ES-I3 (cell line): ENCODE results near the gene SLIT3.

Source experiments
- H3K36me3 ChIP-seq: 2 replicates; pipeline ENCODE4 v1.6.1; 2013; ENCODE audit warnings: mild to moderate bottlenecking, low read length, control low read depth, moderate library complexity; ENCODE audit not compliant: insufficient read depth
- H3K4me1 ChIP-seq: 2 replicates; pipeline ENCODE4 v1.6.1; 2013; ENCODE audit warnings: mild to moderate bottlenecking, control low read depth, low read length; ENCODE audit not compliant: insufficient read depth
- H3K9ac ChIP-seq: 2 replicates; pipeline ENCODE4 v1.6.1; 2013; ENCODE audit warnings: low read depth, mild to moderate bottlenecking, low read length, moderate library complexity
- H3K9me3 ChIP-seq: 2 replicates; pipeline ENCODE4 v1.6.1; 2013; ENCODE audit warnings: mild to moderate bottlenecking, low read length, moderate library complexity; ENCODE audit not compliant: control insufficient read depth, insufficient read depth

Gene SLIT3

DNA sequence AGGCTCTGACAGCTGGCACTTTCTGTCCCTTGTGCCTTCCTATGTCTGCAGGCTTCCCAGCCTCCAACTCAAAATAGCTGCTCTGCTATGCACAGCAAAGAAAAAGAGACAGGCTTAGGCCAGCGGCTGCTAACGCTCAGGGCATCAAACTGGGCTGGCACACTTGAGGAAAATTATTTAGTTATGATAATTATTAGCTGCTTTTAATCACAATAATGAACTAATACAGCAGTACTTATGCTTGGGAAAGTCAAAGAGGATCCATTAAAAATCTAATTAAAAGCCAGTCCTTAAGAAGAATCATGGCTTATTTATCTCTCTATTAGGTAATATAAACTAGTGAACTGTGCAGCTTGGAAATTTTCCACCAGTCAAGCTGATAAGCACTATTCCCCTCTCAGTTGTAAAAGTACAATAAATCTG lies 233.2 kb downstream of the SLIT3 start:
- H3K9me3 ChIP-seq: no peaks in the 10 kb centered on the region
- H3K4me1 ChIP-seq: peaks cover 30% of the 10 kb centered on the region
- no peak overlapping the region for H3K9ac ChIP-seq
- no peaks in the 10 kb centered on the region for H3K36me3 ChIP-seq

DNA sequence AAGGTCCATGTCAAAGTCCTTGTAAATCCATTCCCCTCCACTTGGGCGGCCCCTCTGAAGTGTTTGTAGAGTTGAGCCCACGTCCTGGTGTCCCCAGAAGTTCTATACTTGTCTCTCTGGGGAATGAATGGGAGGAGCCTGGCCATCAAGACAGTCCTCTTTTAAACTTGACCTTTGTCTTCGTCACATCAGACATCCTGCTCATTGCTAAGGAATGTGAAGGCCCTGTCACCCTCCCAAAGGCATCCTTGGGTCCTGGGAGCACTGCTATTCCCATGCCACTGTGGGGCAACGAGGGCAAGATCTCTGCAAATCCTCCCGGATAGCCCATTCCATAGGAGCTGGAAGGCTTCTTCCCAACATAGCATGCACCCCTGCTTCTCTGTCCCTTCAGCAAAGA lies 235.5 kb downstream of the SLIT3 start:
- Histone ChIP-seq H3K9ac (no peak overlapping the region), H3K9me3 (no peaks in the 10 kb centered on the region), H3K4me1 (peaks cover 32% of the 10 kb centered on the region), H3K36me3 (no peaks in the 10 kb centered on the region)

DNA sequence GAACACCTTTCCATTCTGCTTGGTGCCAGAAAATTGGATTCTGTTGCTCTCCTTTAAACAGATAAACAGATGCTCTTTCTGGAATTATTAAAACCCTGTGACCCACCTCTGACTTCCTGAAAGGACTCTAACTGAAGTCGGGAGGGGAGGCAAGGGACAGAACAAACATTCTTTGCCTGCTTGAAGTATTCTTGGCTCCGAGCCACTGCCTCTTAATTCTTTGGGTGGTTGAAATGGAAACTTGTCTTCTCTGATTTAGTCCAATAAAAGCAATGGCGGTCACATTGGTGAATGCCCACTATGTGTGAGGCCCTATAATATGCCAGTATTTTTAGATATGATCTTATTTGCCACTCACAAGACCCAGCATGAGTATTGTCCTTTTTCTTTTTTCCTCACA lies 236.8 kb downstream of the SLIT3 start:
- Histone ChIP-seq H3K36me3 (no peaks in the 10 kb centered on the region), H3K9ac (no peak overlapping the region), H3K9me3 (no peaks in the 10 kb centered on the region), H3K4me1 (peaks cover 32% of the 10 kb centered on the region)

- no peak overlapping the region for H3K9ac ChIP-seq
These were observed 237.5 kb downstream of the SLIT3 start for GRCh38 chr5:169063316-169063953.

DNA sequence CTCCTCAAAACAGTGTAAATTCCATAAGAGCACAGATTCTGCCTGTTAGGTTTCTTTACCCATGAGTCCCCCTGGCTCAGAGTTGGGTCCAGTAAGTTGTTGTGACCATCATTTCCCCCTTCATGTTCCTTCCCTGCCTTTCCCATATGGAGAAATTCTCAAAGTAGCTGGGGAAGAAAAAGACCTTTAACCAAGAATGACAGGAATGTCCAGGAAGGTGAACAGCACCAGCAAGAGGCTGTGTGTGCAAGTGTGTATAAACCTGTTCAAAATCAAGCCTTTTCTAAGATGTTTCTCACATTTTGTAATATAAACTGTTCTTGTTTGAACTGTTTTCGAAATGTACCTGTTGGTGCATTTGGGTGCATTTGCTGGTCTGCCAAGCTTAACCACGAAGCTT lies 238.2 kb downstream of the SLIT3 start:
- Histone ChIP-seq H3K4me1 (peaks cover 32% of the 10 kb centered on the region), H3K9ac (no peak overlapping the region), H3K36me3 (no peaks in the 10 kb centered on the region), H3K9me3 (no peaks in the 10 kb centered on the region)

More at GRCh38 chr5:169063316-169063953, 237.5 kb downstream of the SLIT3 start:
- Histone ChIP-seq H3K36me3 (no peaks in the 10 kb centered on the region), H3K4me1 (peaks cover 32% of the 10 kb centered on the region), H3K9me3 (no peaks in the 10 kb centered on the region)

- H3K4me1 ChIP-seq: no peaks in the 10 kb centered on the region
- H3K9me3 ChIP-seq: no peaks in the 10 kb centered on the region
- H3K9ac ChIP-seq: no peak overlapping the region
- H3K36me3 ChIP-seq: no peaks in the 10 kb centered on the region
These were observed 246.4 kb downstream of the SLIT3 start for GRCh38 chr5:169054506-169054905.

DNA sequence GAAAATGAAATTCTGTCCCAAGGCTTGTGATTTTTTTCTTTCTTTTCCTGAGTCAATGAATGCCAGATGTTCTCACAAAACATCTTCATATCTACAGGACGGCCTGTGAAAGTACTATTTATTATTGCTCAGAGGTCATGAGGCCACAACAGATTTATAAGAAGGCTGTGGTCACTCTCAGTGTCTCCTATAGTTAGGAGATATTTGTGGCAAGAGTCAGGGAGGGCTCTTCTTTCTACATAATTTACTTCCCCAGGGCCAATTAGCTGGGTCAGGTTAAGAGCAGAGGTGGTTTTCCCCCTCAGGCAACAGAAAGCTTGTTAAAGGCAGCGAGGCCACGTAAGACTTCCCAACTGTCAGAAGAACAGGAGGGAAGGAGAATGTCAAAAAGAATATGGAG lies 248.7 kb downstream of the SLIT3 start:
- Histone ChIP-seq H3K36me3 (no peaks in the 10 kb centered on the region), H3K4me1 (no peaks in the 10 kb centered on the region), H3K9me3 (no peaks in the 10 kb centered on the region), H3K9ac (no peak overlapping the region)

- Histone ChIP-seq H3K9ac (no peak overlapping the region), H3K36me3 (no peaks in the 10 kb centered on the region), H3K4me1 (no peaks in the 10 kb centered on the region), H3K9me3 (no peaks in the 10 kb centered on the region)
These were observed 249.6 kb downstream of the SLIT3 start for GRCh38 chr5:169051351-169051750.

GRCh38 chr5:169050636-169051035 lies 250.3 kb downstream of the SLIT3 start:
- Histone ChIP-seq H3K36me3 (no peaks in the 10 kb centered on the region), H3K4me1 (no peaks in the 10 kb centered on the region), H3K9ac (no peak overlapping the region), H3K9me3 (no peaks in the 10 kb centered on the region)

GRCh38 chr5:169050146-169050571 lies 250.8 kb downstream of the SLIT3 start:
- H3K9me3 ChIP-seq: no peaks in the 10 kb centered on the region
- no peak overlapping the region for H3K9ac ChIP-seq
- H3K36me3 ChIP-seq: no peaks in the 10 kb centered on the region
- H3K4me1 ChIP-seq: no peaks in the 10 kb centered on the region

- Histone ChIP-seq H3K9me3 (no peaks in the 10 kb centered on the region), H3K36me3 (no peaks in the 10 kb centered on the region), H3K4me1 (no peaks in the 10 kb centered on the region), H3K9ac (no peak overlapping the region)
These were observed 251.2 kb downstream of the SLIT3 start for GRCh38 chr5:169049712-169050111.

DNA sequence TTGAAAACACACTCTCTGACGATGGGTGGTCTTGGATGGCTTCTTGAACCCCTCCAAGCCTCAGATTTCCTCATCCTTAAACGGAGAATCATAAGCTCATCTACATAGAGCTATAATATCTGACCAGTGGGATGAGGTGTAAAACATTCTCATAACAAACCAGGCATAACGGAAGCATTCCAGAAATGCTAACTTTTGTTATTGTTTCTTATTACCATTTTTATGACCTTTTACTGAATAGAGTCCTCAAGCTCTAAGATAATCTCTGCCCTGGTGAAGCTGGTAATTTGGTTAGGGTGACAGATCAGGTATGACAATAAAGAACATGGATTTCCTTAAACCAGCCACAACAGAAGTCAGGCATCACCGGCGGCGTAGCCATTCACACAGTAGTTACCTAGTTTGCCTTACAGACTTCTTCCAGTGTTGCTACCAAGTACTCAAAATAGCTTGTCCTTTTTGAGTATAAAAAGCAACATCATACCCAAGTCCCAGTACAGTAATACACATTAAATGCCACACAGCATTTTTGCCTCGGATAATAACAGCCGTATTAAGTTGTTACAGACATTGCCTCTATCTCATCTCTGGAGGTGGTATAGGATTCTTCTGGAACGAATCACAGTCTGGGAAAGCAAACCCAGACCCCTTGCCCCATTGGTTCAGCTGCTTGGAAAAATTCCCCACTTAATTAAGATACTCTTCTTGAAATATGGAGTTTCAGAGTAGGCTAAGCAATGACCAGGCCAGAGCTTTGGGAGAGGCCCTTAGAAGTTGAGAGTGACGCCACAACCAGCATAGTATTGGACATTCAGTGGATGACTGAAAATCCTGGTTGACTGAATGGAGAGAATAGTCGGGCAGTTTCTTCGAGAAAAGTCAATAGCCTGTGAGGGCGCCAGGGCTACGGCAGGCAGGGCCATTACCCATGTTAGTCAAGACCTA lies 252.5 kb downstream of the SLIT3 start:
- no peaks in the 10 kb centered on the region for H3K9me3 ChIP-seq
- H3K4me1 ChIP-seq: no peaks in the 10 kb centered on the region
- H3K36me3 ChIP-seq: no peaks in the 10 kb centered on the region
- H3K9ac ChIP-seq: no peak overlapping the region

GRCh38 chr5:169044962-169045361 lies 256.0 kb downstream of the SLIT3 start:
- Histone ChIP-seq H3K4me1 (no peaks in the 10 kb centered on the region), H3K36me3 (no peaks in the 10 kb centered on the region), H3K9ac (no peak overlapping the region), H3K9me3 (no peaks in the 10 kb centered on the region; the same call in 1 of the 2 replicates)

- no peak overlapping the region for H3K9ac ChIP-seq
- H3K4me1 ChIP-seq: 0 out of 2 replicates have a peak, but pooled peaks cover 3% of the 10 kb centered on the region
- no peaks in the 10 kb centered on the region for H3K36me3 ChIP-seq
- no peaks in the 10 kb centered on the region; the same call in 1 of the 2 replicates for H3K9me3 ChIP-seq
These were observed 259.8 kb downstream of the SLIT3 start for GRCh38 chr5:169041180-169041579.

DNA sequence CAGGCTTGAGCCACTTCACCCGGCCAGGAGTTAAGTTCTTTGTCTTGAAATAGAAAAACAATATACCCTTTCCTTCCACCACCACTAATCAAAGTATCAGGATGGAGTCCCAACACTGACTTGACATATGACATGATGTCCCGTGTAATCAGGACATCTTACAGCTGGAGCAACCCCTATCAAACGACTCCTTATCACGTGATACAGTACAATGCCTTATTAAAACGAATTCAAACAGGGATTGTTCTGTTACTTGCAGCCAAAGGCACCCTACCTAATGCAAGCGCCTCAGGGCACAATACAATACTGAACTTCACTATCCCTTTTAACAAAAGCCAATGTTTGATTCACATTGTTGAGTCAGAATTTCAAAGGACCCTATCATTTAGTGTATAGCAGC lies 261.3 kb downstream of the SLIT3 start:
- Histone ChIP-seq H3K4me1 (0 out of 2 replicates have a peak, but pooled peaks cover 3% of the 10 kb centered on the region), H3K9ac (no peak overlapping the region), H3K9me3 (no peaks in the 10 kb centered on the region; the same call in 1 of the 2 replicates), H3K36me3 (no peaks in the 10 kb centered on the region)
